SK-N-SH treated with all-trans-retinoic acid at 6 μM for 48 hours (cell line): ENCODE results near the gene SGMS2.

Experiments
- ATAC-seq: fragments of 200-7000 bp; cut with Tn5 transposase; 3 replicates; pipeline ENCODE4 v1.9.1; 2020; ENCODE audit warnings: mild to moderate bottlenecking, moderate library complexity
- ARNTL ChIP-seq: fragments of 450-650 bp; formaldehyde crosslinking; IDR thresholded peaks from 2 replicates; pipeline ENCODE4 v1.5.0; 2020; ENCODE audit warnings: low read depth, mild to moderate bottlenecking, moderate library complexity, borderline replicate concordance
- CREB5 ChIP-seq: fragments of 250-450 bp; sonication (Bioruptor Pico); IDR thresholded peaks from 2 replicates; pipeline ENCODE4 v1.5.1; 2020; ENCODE audit warnings: low read depth, mild to moderate bottlenecking, moderate library complexity
- CSDC2 ChIP-seq: fragments of 250-450 bp; sonication (Bioruptor Pico); IDR thresholded peaks from 2 replicates; pipeline ENCODE4 v1.5.0; 2020; ENCODE audit warnings: mild to moderate bottlenecking, moderate library complexity
- CSRNP3 ChIP-seq: fragments of 250-450 bp; sonication (Bioruptor Pico); IDR thresholded peaks from 2 replicates; pipeline ENCODE4 v1.5.1; 2021; ENCODE audit warnings: mild to moderate bottlenecking, moderate library complexity
- ESRRG ChIP-seq: fragments of 250-450 bp; sonication (Bioruptor Pico); IDR thresholded peaks from 2 replicates; pipeline ENCODE4 v1.6.1; 2021; ENCODE audit warnings: mild to moderate bottlenecking
- GLIS3 ChIP-seq: fragments of 250-450 bp; sonication (Bioruptor Pico); IDR thresholded peaks from 2 replicates; pipeline ENCODE4 v1.5.0; 2020; ENCODE audit warnings: mild to moderate bottlenecking, moderate library complexity
- ISL1 ChIP-seq: fragments of 250-450 bp; sonication (Bioruptor Pico); IDR thresholded peaks from 2 replicates; pipeline ENCODE4 v2.1.2; 2022; ENCODE audit warnings: mild to moderate bottlenecking, moderate library complexity
- OSR1 ChIP-seq: fragments of 250-450 bp; sonication (Bioruptor Pico); IDR thresholded peaks from 2 replicates; pipeline ENCODE4 v1.8.0; 2022; ENCODE audit warnings: moderate library complexity, mild to moderate bottlenecking, inconsistent platforms
- PATZ1 ChIP-seq: fragments of 250-450 bp; sonication (Bioruptor Pico); IDR thresholded peaks from 2 replicates; pipeline ENCODE4 v1.8.0; 2020; ENCODE audit warnings: mild to moderate bottlenecking, moderate library complexity, borderline replicate concordance
- POU6F1 ChIP-seq: fragments of 250-450 bp; sonication (Bioruptor Pico); IDR thresholded peaks from 2 replicates; pipeline ENCODE4 v1.8.0; 2021; ENCODE audit warnings: low read depth, mild to moderate bottlenecking, moderate library complexity, borderline replicate concordance
- RARB ChIP-seq: fragments of 250-450 bp; sonication (Bioruptor Pico); IDR thresholded peaks from 2 replicates; pipeline ENCODE4 v1.8.0; 2021; ENCODE audit warnings: mild to moderate bottlenecking, moderate library complexity
- SNAI2 ChIP-seq: fragments of 250-450 bp; sonication (Bioruptor Pico); IDR thresholded peaks from 2 replicates; pipeline ENCODE4 v1.5.0; 2020; ENCODE audit warnings: mild to moderate bottlenecking, moderate library complexity
- TCF4 ChIP-seq: fragments of 250-450 bp; sonication (Bioruptor Pico); IDR thresholded peaks from 2 replicates; pipeline ENCODE4 v1.8.0; 2021; ENCODE audit warnings: mild to moderate bottlenecking, moderate library complexity, borderline replicate concordance
- TSHZ2 ChIP-seq: fragments of 250-450 bp; sonication (Bioruptor Pico); IDR thresholded peaks from 2 replicates; pipeline ENCODE4 v1.5.0; 2020; ENCODE audit warnings: mild to moderate bottlenecking, moderate library complexity
- ZC3H10 ChIP-seq: fragments of 250-450 bp; sonication (Bioruptor Pico); IDR thresholded peaks from 2 replicates; pipeline ENCODE4 v1.5.1; 2021; ENCODE audit warnings: mild to moderate bottlenecking, moderate library complexity
- ZFP3 ChIP-seq: fragments of 250-450 bp; sonication (Bioruptor Pico); IDR thresholded peaks from 2 replicates; pipeline ENCODE4 v1.5.0; 2020; ENCODE audit warnings: mild to moderate bottlenecking, moderate library complexity
- ZNF565 ChIP-seq: fragments of 450-650 bp; formaldehyde crosslinking; conservative IDR thresholded peaks from 2 replicates; pipeline ENCODE4 v1.5.0; 2020; ENCODE audit warnings: low read depth, mild to moderate bottlenecking, moderate library complexity
- ZNF70 ChIP-seq: fragments of 450-650 bp; formaldehyde crosslinking; IDR thresholded peaks from 2 replicates; pipeline ENCODE4 v1.5.0; 2020; ENCODE audit warnings: mild to moderate bottlenecking, moderate library complexity
- ZNF8 ChIP-seq: fragments of 450-650 bp; formaldehyde crosslinking; IDR thresholded peaks from 2 replicates; pipeline ENCODE4 v1.5.0; 2020; ENCODE audit warnings: mild to moderate bottlenecking, moderate library complexity

The SGMS2 gene

GRCh38 chr4:107897823-107898222, 73.1 kb downstream of the SGMS2 start:
- TF ChIP-seq CREB5 (no peak), ZNF70 (CRISPR knock-in tag) (no peak), ZNF565 (CRISPR knock-in tag) (no peak), ZFP3 (no peak), ZNF8 (no peak), TCF4 (no peak)
- ATAC-seq: no peak

- no peak for ATAC-seq
- TF ChIP-seq ESRRG (CRISPR knock-in tag) (no peak), ARNTL (CRISPR knock-in tag) (no peak), GLIS3 (CRISPR knock-in tag) (no peak), PATZ1 (CRISPR knock-in tag) (no peak), ZNF8 (no peak), CREB5 (no peak), TCF4 (no peak), ISL1 (no peak), CSRNP3 (CRISPR knock-in tag) (no peak), RARB (CRISPR knock-in tag) (no peak), OSR1 (CRISPR knock-in tag) (no peak), TSHZ2 (CRISPR knock-in tag) (no peak), SNAI2 (CRISPR knock-in tag) (no peak), CSDC2 (CRISPR knock-in tag) (no peak), ZNF565 (CRISPR knock-in tag) (no peak), ZFP3 (no peak)
These were observed 75.3 kb downstream of the SGMS2 start for GRCh38 chr4:107900067-107900466.

GRCh38 chr4:107900508-107900907, 75.8 kb downstream of the SGMS2 start:
- no peak for TF ChIP-seq ISL1
- TF ChIP-seq CSDC2 (CRISPR knock-in tag): no peak
- TF ChIP-seq ZNF70 (CRISPR knock-in tag): no peak
- no peak for TF ChIP-seq ZC3H10 (CRISPR knock-in tag)
- no peak for TF ChIP-seq POU6F1 (CRISPR knock-in tag)
- TF ChIP-seq ARNTL (CRISPR knock-in tag): no peak
- TF ChIP-seq TCF4: no peak
- no peak for TF ChIP-seq OSR1 (CRISPR knock-in tag)
- TF ChIP-seq SNAI2 (CRISPR knock-in tag): no peak
- no peak for TF ChIP-seq GLIS3 (CRISPR knock-in tag)
- TF ChIP-seq ZNF8: no peak
- TF ChIP-seq, all 23 proteins: peak for 0
- no peak for ATAC-seq
